Adipocyte (in vitro differentiated cells): ENCODE data around the gene TRAPPC3L.

Experiments used
- DNase-seq: peaks from one replicate; pipeline ENCODE4 v3.0.0-alpha.2; 2015; ENCODE audit warnings: low read depth
- H3K27me3 ChIP-seq: replicated peaks from 2 replicates; pipeline ENCODE4 v1.7.0; 2013; ENCODE audit warnings: mild to moderate bottlenecking, low read length, moderate library complexity; ENCODE audit not compliant: control insufficient read depth, insufficient read depth
- H3K36me3 ChIP-seq: 2 replicates; pipeline ENCODE4 v1.7.0; 2013; ENCODE audit warnings: low read length, mild to moderate bottlenecking, moderate library complexity; ENCODE audit not compliant: control insufficient read depth, insufficient read depth, severe bottlenecking
- H3K4me1 ChIP-seq: 2 replicates; pipeline ENCODE4 v1.7.0; 2013; ENCODE audit warnings: mild to moderate bottlenecking, low read length, moderate library complexity; ENCODE audit not compliant: control insufficient read depth, insufficient read depth
- H3K4me3 ChIP-seq: 2 replicates; pipeline ENCODE4 v1.7.0; 2013; ENCODE audit warnings: mild to moderate bottlenecking, low read length, moderate library complexity
- H3K9ac ChIP-seq: 2 replicates; pipeline ENCODE4 v1.7.0; 2013; ENCODE audit warnings: mild to moderate bottlenecking, low read length, moderate library complexity
- H3K9me3 ChIP-seq: 2 replicates; pipeline ENCODE4 v1.7.0; 2013; ENCODE audit warnings: mild to moderate bottlenecking, low read length, moderate library complexity; ENCODE audit not compliant: control insufficient read depth

The TRAPPC3L gene

DNA sequence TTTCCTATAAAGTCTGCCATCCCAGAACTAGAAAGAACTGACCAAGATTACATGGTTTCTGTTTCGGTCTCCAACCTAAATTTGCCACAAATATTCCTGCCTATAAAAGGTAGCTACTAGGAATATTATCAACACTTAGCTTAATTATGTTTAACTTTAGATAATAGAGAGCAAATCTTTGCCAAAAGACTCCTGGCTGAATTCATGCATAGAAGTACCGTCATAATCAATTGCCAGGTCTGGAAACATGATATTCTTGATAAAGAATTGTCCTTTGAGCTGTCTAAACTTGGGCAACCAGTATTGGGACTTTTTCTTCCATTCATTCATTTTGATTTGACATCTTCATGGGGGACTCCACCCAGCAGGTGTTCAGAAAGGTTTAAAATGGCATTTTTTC is 61.9 kb downstream of the TRAPPC3L start:
- Histone ChIP-seq H3K27me3 (no peaks in the 10 kb centered on the region), H3K4me1 (no peaks in the 10 kb centered on the region), H3K9me3 (no peaks in the 10 kb centered on the region), H3K36me3 (no peaks in the 10 kb centered on the region), H3K9ac (no peak overlapping the region), H3K4me3 (no peak overlapping the region)
- DNase-seq, result no peak

DNA sequence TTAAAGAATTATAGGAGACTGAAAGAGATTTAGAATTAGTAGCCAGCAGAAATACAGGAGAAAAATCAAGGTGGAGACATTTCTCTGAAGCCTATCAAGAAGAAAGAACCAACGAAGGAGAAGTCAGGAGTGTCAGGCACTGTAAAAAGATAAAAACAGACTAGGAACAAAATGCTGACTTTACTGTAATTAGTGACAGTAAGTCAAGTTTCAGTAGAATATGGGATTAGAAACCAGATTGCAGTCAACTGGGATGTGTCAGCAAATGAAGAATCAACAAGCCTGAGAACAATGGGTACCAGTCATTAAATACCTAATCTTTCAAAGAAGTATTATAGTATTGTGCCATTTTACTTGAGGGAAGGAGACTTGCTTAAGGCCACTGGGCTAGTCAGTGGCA is 62.7 kb downstream of the TRAPPC3L start:
- Histone ChIP-seq H3K4me1 (no peaks in the 10 kb centered on the region), H3K27me3 (no peaks in the 10 kb centered on the region), H3K9ac (no peak overlapping the region), H3K36me3 (no peaks in the 10 kb centered on the region), H3K9me3 (no peaks in the 10 kb centered on the region), H3K4me3 (no peak overlapping the region)
- DNase-seq, result no peak

DNA sequence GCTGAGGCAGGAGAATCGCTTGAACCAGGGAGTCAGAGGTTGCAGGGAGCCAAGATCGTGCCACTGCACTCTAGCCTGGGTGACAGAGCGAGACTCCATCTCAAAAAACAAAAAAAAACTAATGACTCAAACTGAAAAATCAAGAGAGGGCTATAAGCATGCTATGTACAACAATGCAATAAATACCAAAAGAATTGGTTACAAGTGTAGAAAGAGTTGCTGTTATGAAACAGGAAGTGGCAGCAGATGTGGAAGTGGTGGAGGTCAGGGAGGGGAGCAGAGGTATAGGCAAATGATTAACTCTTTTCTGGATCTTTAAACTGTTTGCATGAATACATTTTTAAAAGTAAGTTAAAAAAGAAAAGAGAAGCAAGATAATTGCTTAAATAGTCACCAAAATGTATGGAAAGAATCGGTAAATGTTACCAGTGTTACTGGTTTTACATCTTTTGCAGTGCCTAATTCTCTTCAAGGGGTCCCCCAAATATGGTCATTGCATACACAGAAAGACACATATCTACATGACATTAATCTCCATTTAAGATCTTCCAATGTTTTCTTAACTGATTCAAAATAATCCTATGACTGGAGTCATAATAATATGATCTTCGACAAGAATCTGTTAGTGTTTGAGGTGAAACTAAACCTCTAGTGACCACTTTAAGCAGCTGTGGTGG is 69.3 kb downstream of the TRAPPC3L start:
- Histone ChIP-seq H3K27me3 (no peaks in the 10 kb centered on the region), H3K9me3 (no peaks in the 10 kb centered on the region), H3K9ac (no peak overlapping the region), H3K4me3 (no peak overlapping the region), H3K36me3 (no peaks in the 10 kb centered on the region), H3K4me1 (no peaks in the 10 kb centered on the region)
- peak; percentile 33 for DNase-seq

DNA sequence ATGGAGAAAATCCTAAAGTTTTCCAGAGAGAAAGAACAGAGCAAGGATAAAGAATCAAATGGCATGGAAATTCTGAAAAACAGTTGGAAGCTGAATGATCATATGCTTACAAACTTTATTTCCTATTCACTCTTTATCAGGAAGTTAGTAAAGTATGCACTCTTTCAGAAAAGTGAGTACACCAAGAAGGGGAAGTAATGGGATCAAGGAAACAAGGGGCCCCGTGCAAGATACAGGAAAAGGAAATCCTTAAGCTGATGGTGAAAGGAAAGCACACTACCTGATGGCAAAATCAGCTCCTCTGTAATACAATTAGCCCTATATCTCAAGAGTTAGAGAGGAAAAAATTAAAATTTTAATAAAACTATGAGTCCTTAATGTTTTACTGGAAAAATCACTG is 70.3 kb downstream of the TRAPPC3L start:
- H3K4me3 ChIP-seq, result no peak overlapping the region
- no peak overlapping the region for H3K9ac ChIP-seq
- H3K27me3 ChIP-seq, result no peaks in the 10 kb centered on the region
- H3K9me3 ChIP-seq, result no peaks in the 10 kb centered on the region
- H3K36me3 ChIP-seq, result no peaks in the 10 kb centered on the region
- DNase-seq, result no peak
- H3K4me1 ChIP-seq, result no peaks in the 10 kb centered on the region

DNA sequence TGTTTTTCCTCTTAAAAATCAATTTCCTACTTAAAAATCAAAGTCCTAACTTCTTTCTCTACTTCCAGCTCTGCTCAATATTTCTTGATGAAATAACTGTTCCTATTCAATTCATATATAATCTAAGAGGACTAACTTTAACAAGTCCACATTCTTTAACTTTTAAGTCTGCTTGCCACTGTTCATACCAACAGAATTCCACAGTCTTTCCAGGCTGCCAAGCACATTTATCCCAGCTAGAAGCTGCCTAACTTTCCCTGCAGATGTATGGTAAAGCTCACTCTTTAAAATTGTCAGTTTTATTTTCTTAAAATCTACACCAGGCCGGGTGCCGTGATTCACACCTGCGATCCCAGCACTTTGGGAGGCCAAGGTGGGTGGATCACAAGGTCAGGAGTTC is 72.8 kb downstream of the TRAPPC3L start:
- H3K36me3 ChIP-seq, result no peaks in the 10 kb centered on the region
- no peak overlapping the region for H3K4me3 ChIP-seq
- no peaks in the 10 kb centered on the region for H3K4me1 ChIP-seq
- H3K9me3 ChIP-seq, result no peaks in the 10 kb centered on the region
- peak; percentile 38 for DNase-seq
- no peaks in the 10 kb centered on the region for H3K27me3 ChIP-seq
- H3K9ac ChIP-seq, result no peak overlapping the region

DNA sequence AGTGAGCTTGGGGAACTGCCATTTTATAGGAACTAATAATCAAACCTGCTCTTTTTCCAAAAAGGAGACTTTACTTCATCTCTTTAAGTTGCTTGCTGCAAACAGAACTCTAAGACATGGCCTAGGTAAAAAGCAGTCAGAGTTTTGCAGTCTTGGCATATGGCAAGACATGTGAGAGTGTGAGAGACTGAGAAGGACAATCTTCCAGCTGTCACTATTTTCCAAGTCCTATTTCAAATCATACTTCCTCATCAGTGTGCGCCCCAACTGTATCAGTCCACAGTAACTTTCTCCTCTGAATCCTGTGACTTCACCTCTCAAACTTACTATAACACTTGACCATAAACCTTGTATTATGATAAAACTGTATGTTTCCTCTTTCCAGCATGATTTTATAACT is 74.0 kb downstream of the TRAPPC3L start:
- no peak for DNase-seq
- Histone ChIP-seq H3K4me3 (no peak overlapping the region), H3K36me3 (no peaks in the 10 kb centered on the region), H3K4me1 (no peaks in the 10 kb centered on the region), H3K9ac (no peak overlapping the region), H3K9me3 (no peaks in the 10 kb centered on the region), H3K27me3 (no peaks in the 10 kb centered on the region)

DNA sequence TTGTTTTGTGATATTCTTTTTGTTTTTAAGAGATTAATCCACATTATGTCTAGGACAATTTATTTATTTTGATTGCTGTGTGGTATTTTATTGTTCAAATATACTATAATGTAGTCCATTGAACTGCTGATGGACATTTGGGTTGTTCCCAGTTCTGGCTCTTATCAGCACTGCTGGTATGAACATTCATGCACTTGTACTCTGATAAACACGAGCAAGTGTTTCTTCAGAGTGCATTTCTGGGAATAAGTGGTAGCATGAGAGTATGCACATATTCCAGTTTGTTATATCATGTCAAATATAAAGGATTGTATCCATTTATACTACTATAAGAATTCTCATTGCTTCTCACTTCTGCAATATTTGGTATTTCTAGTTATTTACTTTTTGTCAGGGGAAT is 77.2 kb downstream of the TRAPPC3L start:
- no peak for DNase-seq

DNA sequence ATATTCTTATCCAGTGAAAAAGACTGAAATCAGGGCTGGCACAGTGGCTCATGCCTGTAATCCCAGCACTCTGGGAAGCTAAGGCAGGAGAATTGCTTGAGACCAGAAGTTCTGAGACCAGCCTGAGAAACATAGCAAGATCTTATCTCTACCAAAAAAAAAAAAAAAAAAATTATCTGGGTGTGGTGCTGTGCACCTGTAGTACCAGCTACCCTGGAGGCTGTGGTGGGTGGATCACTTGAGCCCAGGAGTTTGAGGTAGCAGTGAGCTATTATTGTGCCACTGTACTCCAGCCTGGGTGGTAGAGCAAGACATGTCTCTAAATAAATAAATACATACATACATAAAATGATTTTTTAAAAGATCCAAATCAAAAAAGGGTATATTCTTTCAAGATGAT is 78.0 kb downstream of the TRAPPC3L start:
- DNase-seq, result no peak
- Histone ChIP-seq H3K4me1 (peaks cover under 1% of the 10 kb centered on the region), H3K9me3 (no peaks in the 10 kb centered on the region), H3K9ac (no peak overlapping the region), H3K36me3 (no peaks in the 10 kb centered on the region), H3K4me3 (no peak overlapping the region), H3K27me3 (no peaks in the 10 kb centered on the region)

More for the DNA sequence above, 77.2 kb downstream of the TRAPPC3L start:
- Histone ChIP-seq H3K36me3 (no peaks in the 10 kb centered on the region), H3K4me3 (no peak overlapping the region), H3K4me1 (no peaks in the 10 kb centered on the region), H3K9me3 (no peaks in the 10 kb centered on the region), H3K27me3 (no peaks in the 10 kb centered on the region), H3K9ac (no peak overlapping the region)

DNA sequence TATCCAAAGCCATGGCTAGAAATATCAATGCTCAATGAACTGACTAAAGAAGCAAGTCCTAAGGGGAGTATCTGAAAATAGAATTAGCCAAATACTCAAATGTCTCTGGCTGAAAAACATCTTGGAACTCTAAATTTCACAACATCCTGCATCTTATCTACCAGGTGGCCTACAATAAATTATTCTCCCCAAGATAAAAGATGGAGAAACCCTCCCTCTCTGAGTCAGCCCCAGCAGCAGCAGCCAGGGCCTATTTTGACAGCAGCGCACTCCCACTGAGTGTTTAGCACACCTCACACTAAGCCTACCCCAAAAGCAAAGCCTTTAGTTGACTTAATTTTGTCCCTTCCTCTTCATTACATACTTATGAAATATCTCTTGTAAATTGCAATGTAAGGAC is 78.4 kb downstream of the TRAPPC3L start:
- no peaks in the 10 kb centered on the region for H3K9me3 ChIP-seq
- H3K4me3 ChIP-seq, result no peak overlapping the region
- DNase-seq, result no peak
- no peaks in the 10 kb centered on the region for H3K27me3 ChIP-seq
- no peak overlapping the region for H3K9ac ChIP-seq
- H3K4me1 ChIP-seq, result peaks cover 5% of the 10 kb centered on the region
- no peaks in the 10 kb centered on the region for H3K36me3 ChIP-seq

DNA sequence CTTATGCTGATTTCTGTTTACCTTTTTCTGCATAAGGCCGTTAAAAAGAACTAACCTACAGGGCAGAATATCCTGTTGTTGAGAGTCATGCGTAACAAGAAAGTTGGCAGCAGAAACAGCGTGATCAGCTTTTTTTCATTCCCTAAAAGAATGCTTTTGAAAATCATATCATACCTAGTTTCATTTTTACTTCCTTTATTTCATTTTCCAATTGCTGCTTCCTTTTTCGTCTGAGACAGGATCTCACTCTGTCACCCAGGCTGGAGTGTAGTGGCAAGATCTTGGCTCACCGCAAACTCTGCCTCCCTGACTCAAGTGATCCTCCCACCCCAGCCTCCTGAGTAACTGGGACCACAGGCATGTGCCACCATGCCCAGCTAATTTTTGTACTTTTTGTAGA is 80.2 kb downstream of the TRAPPC3L start:
- no peak for DNase-seq
- H3K27me3 ChIP-seq, result no peaks in the 10 kb centered on the region
- H3K4me1 ChIP-seq, result peaks cover 5% of the 10 kb centered on the region
- no peaks in the 10 kb centered on the region for H3K9me3 ChIP-seq
- no peak overlapping the region for H3K9ac ChIP-seq
- H3K36me3 ChIP-seq, result no peaks in the 10 kb centered on the region
- no peak overlapping the region for H3K4me3 ChIP-seq

DNA sequence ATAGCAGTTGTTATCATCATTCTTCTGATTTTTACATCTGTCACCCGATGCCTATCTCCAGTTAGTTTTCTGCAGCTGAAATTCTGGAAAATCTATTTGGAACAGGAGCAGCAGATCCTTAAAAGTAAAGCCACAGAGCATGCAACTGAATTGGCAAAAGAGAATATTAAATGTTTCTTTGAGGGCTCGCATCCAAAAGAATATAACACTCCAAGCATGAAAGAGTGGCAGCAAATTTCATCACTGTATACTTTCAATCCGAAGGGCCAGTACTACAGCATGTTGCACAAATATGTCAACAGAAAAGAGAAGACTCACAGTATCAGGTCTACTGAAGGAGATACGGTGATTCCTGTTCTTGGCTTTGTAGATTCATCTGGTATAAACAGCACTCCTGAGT is 82.2 kb downstream of the TRAPPC3L start:
- no peak overlapping the region for H3K9ac ChIP-seq
- DNase-seq, result no peak
- H3K4me1 ChIP-seq, result peaks cover 5% of the 10 kb centered on the region
- no peak overlapping the region for H3K4me3 ChIP-seq
- H3K27me3 ChIP-seq, result no peaks in the 10 kb centered on the region
- no peaks in the 10 kb centered on the region for H3K36me3 ChIP-seq
- no peaks in the 10 kb centered on the region for H3K9me3 ChIP-seq
